ENCODE results near the gene DOCK1.
A peak's percentile ranks its signal among the peaks of the same experiment; 100 is the strongest.

The DOCK1 gene

GRCh38 chr10:127349737-127350136, 444.5 kb downstream of the DOCK1 start:
- no peaks in the 10 kb centered on the region for H3K27me3 ChIP-seq (ENCODE audit: insufficient read depth, poor library complexity, severe bottlenecking)
- no peak for TF ChIP-seq CTCF (IDR thresholded peaks at IDR 0.05; ENCODE audit: poor library complexity, severe bottlenecking)
- H3K27ac ChIP-seq (ENCODE audit: poor library complexity, severe bottlenecking) = no peak overlapping the region
- no peaks in the 10 kb centered on the region for H3K9me3 ChIP-seq (ENCODE audit: severe bottlenecking)
- H3K4me3 ChIP-seq (ENCODE audit: severe bottlenecking) = no peak overlapping the region
- DNase-seq (ENCODE audit: low spot score) (no peak), ATAC-seq (ENCODE audit: low read depth) (peak; percentile 25; the same call in 1 of the 3 replicates)
- H3K4me1 ChIP-seq (ENCODE audit: insufficient read depth, poor library complexity, severe bottlenecking) = no peaks in the 10 kb centered on the region
- H3K36me3 ChIP-seq (ENCODE audit: low read depth) = no peaks in the 10 kb centered on the region

GRCh38 chr10:127351542-127351941, 446.3 kb downstream of the DOCK1 start:
- Histone ChIP-seq H3K9me3 (ENCODE audit: severe bottlenecking) (no peaks in the 10 kb centered on the region), H3K36me3 (ENCODE audit: low read depth) (no peaks in the 10 kb centered on the region), H3K4me1 (ENCODE audit: insufficient read depth, poor library complexity, severe bottlenecking) (no peaks in the 10 kb centered on the region), H3K4me3 (ENCODE audit: severe bottlenecking) (no peak overlapping the region), H3K27ac (ENCODE audit: poor library complexity, severe bottlenecking) (no peak overlapping the region), H3K27me3 (ENCODE audit: insufficient read depth, poor library complexity, severe bottlenecking) (no peaks in the 10 kb centered on the region)
- DNase-seq (ENCODE audit: low spot score) (no peak), ATAC-seq (ENCODE audit: low read depth) (no peak)
- TF ChIP-seq CTCF (IDR thresholded peaks at IDR 0.05; ENCODE audit: poor library complexity, severe bottlenecking) = no peak

GRCh38 chr10:127353544-127353943, 448.3 kb downstream of the DOCK1 start:
- Histone ChIP-seq H3K4me3 (ENCODE audit: severe bottlenecking) (no peak overlapping the region), H3K36me3 (ENCODE audit: low read depth) (no peaks in the 10 kb centered on the region), H3K27ac (ENCODE audit: poor library complexity, severe bottlenecking) (no peak overlapping the region), H3K27me3 (ENCODE audit: insufficient read depth, poor library complexity, severe bottlenecking) (no peaks in the 10 kb centered on the region), H3K4me1 (ENCODE audit: insufficient read depth, poor library complexity, severe bottlenecking) (no peaks in the 10 kb centered on the region), H3K9me3 (ENCODE audit: severe bottlenecking) (no peaks in the 10 kb centered on the region)
- DNase-seq (ENCODE audit: low spot score) (no peak), ATAC-seq (ENCODE audit: low read depth) (no peak; the same call in 2 of the 3 replicates)
- no peak for TF ChIP-seq CTCF (IDR thresholded peaks at IDR 0.05; ENCODE audit: poor library complexity, severe bottlenecking)

GRCh38 chr10:127354255-127354654, 449.0 kb downstream of the DOCK1 start:
- no peaks in the 10 kb centered on the region for H3K4me1 ChIP-seq (ENCODE audit: insufficient read depth, poor library complexity, severe bottlenecking)
- no peaks in the 10 kb centered on the region for H3K9me3 ChIP-seq (ENCODE audit: severe bottlenecking)
- H3K27ac ChIP-seq (ENCODE audit: poor library complexity, severe bottlenecking) = no peak overlapping the region
- no peak for TF ChIP-seq CTCF (IDR thresholded peaks at IDR 0.05; ENCODE audit: poor library complexity, severe bottlenecking)
- H3K36me3 ChIP-seq (ENCODE audit: low read depth) = no peaks in the 10 kb centered on the region
- ATAC-seq (ENCODE audit: low read depth) (no peak), DNase-seq (ENCODE audit: low spot score) (no peak)
- no peaks in the 10 kb centered on the region for H3K27me3 ChIP-seq (ENCODE audit: insufficient read depth, poor library complexity, severe bottlenecking)
- no peak overlapping the region for H3K4me3 ChIP-seq (ENCODE audit: severe bottlenecking)

- ATAC-seq (ENCODE audit: low read depth) (no peak), DNase-seq (ENCODE audit: low spot score) (no peak)
- H3K9me3 ChIP-seq (ENCODE audit: severe bottlenecking) = no peaks in the 10 kb centered on the region
- TF ChIP-seq CTCF (IDR thresholded peaks at IDR 0.05; ENCODE audit: poor library complexity, severe bottlenecking) = peak; percentile 6
- no peaks in the 10 kb centered on the region for H3K4me1 ChIP-seq (ENCODE audit: insufficient read depth, poor library complexity, severe bottlenecking)
- H3K4me3 ChIP-seq (ENCODE audit: severe bottlenecking) = no peak overlapping the region
- no peak overlapping the region for H3K27ac ChIP-seq (ENCODE audit: poor library complexity, severe bottlenecking)
- H3K27me3 ChIP-seq (ENCODE audit: insufficient read depth, poor library complexity, severe bottlenecking) = no peaks in the 10 kb centered on the region
- H3K36me3 ChIP-seq (ENCODE audit: low read depth) = no peaks in the 10 kb centered on the region
Measured at GRCh38 chr10:127354992-127355391, 449.8 kb downstream of the DOCK1 start.

All from RWPE2 (cell line).